ENCODE data around the gene DCST2. TPM values are rescaled to one million over a fixed set of nuclear protein-coding genes. Genes with fewer than 3 reads are reported as not detected.
A peak's percentile ranks its signal among the peaks of the same experiment; 100 is the strongest.

DCST2 gene
- total and polyA plus RNA-seq, 2 of the 8 experiments (the other 6 are each of a cell fraction or from before 2014, with no cell fraction given), result 0.43 to 2.1 TPM

GRCh38 chr1:155011437-155012025 lies 22.1 kb downstream of the DCST2 start:
- Histone ChIP-seq H3K14ac (ENCODE audit: insufficient read length) (no peak overlapping the region), H3K27ac (ENCODE audit: low read depth, low read length) (no peak overlapping the region), H3K79me2 (ENCODE audit: control insufficient read depth in 1 of 2, insufficient read depth in 2 of 2, low read length in 2 of 2) (peaks cover 0 to 33% of the 10 kb centered on the region in 2 experiments; a peak in 3 of 4 replicates), H2BK5ac (ENCODE audit: low read depth, low read length) (0 out of 2 replicates have a peak overlapping the region, but pooled peaks have one; percentile 87), H2BK120ac (replicated peaks; ENCODE audit: low read depth, low read length) (peak overlapping the region; percentile 33), H3K18ac (ENCODE audit: extremely low read depth, low read length) (peak overlapping the region; percentile 87; the same call in 1 of the 2 replicates), H2AK5ac (ENCODE audit: low read depth, low read length) (0 out of 2 replicates have a peak overlapping the region, but pooled peaks have one; percentile 33), H3K9me3 (ENCODE audit: insufficient read depth in 2 of 2, low read depth in 1 of 2, low read length in 1 of 2) (no peaks in the 10 kb centered on the region), H2BK20ac (ENCODE audit: low read length) (no peak overlapping the region), H4K20me1 (replicated peaks in 1 of 2; ENCODE audit: control insufficient read depth in 1 of 2, insufficient read depth in 2 of 2, low read length in 2 of 2) (peaks cover 0 to 9% of the 10 kb centered on the region in 2 experiments), H3K36me3 (ENCODE audit: control insufficient read depth in 2 of 4, insufficient read depth in 4 of 4, low read length in 3 of 4) (peaks cover 0 to 25% (median 13%) of the 10 kb centered on the region in 4 experiments; a peak in 4 of 8 replicates), H4K91ac (replicated peaks; ENCODE audit: insufficient read length, low read length) (peak overlapping the region; percentile 34), H3K4ac (replicated peaks; ENCODE audit: insufficient read length, low read depth, low read length) (no peak overlapping the region), H3K23me2 (ENCODE audit: low read depth, low read length) (no peaks in the 10 kb centered on the region; the same call in 1 of the 2 replicates), H2BK12ac (ENCODE audit: low read depth, low read length) (peak overlapping the region; percentile 94; the same call in 1 of the 2 replicates), H3K4me1 (replicated peaks in 1 of 4; ENCODE audit: control insufficient read depth in 3 of 4, insufficient read depth in 4 of 4, low read length in 3 of 4) (peaks cover 8 to 47% (median 34%) of the 10 kb centered on the region in 4 experiments), H3K4me3 (ENCODE audit: extremely low read depth in 1 of 4, insufficient read depth in 2 of 4, low read depth in 3 of 4, low read length in 4 of 4) (no peak overlapping the region), H4K8ac (ENCODE audit: extremely low read depth, insufficient read depth, low read length) (peak overlapping the region; percentile 15; the same call in 1 of the 2 replicates), H2AFZ (ENCODE audit: low read length) (no peak overlapping the region), H3K27me3 (replicated peaks in 1 of 4; ENCODE audit: control insufficient read depth in 3 of 4, extremely low read depth in 1 of 4, insufficient read depth in 3 of 4, low read length in 3 of 4) (no peaks in the 10 kb centered on the region), H4K5ac (ENCODE audit: insufficient read length, low read depth, low read length) (peak overlapping the region; percentile 53), H3K79me1 (ENCODE audit: low read depth, low read length) (peaks cover 15% of the 10 kb centered on the region), H3K23ac (ENCODE audit: insufficient read length) (no peak overlapping the region), H2BK15ac (ENCODE audit: low read length) (peak overlapping the region; percentile 53; the same call in 1 of the 2 replicates), H3K4me2 (ENCODE audit: insufficient read depth in 1 of 2, low read depth in 2 of 2, low read length in 2 of 2) (peak overlapping the region; percentile 50 to 61; a peak in 2 of 4 replicates), H3K56ac (replicated peaks; ENCODE audit: insufficient read length, low read depth, low read length) (no peak overlapping the region), H3K9ac (replicated peaks in 1 of 4; ENCODE audit: extremely low read depth in 1 of 4, low read depth in 3 of 4, low read length in 3 of 4) (no peak overlapping the region)
- POLR2A ChIA-PET (ENCODE audit: partially characterized antibody), result interaction anchor here (0.6 to 14.8 kb wide), 10 partner anchors 6 to 69 kb away, joined by 3 to 128 read pairs (median 6); partner anchors contain the start of genes CKS1B, FLAD1, LENEP and SHC1
- FAIRE-seq, result no peak
- DNase-seq (ENCODE audit: low read depth in 1 of 2, low spot score in 2 of 2), result no peak
- CTCF ChIA-PET (ENCODE audit: partially characterized antibody), result interaction anchor here (1.1 to 18.6 kb wide), 4 partner anchors 14 to 105 kb away, joined by 3 to 354 read pairs (median 130); partner anchors contain the start of genes ADAM15, CKS1B, LENEP and ZBTB7B
- WGBS, 2 experiments (ENCODE audit: extremely low coverage in 1 of 2, insufficient coverage in 1 of 2, insufficient read length in 1 of 2, insufficient replicate concordance in 2 of 2, low coverage in 1 of 2, low lambda C conversion rate in 2 of 2, missing lambda C conversion rate in 1 of 2), result 93% methylated on average over 3 of the region's 6 CpGs; no CpG with 5 or more reads in 1 of the 2 experiments
- TF ChIP-seq CEBPB (IDR thresholded peaks at IDR 0.05; ENCODE audit: low read depth, low read length), result no peak
- no peak for TF ChIP-seq PHF8 (conservative IDR thresholded peaks at IDR 0.05; ENCODE audit: low read depth, low read length)
- TF ChIP-seq SP1 (IDR thresholded peaks at IDR 0.05; ENCODE audit: low read depth, low read length), result no peak
- no peak for TF ChIP-seq CBX8 (IDR thresholded peaks at IDR 0.05; ENCODE audit: borderline replicate concordance, low read depth, low read length)
- no peak for TF ChIP-seq CTCF (IDR thresholded peaks at IDR 0.05; ENCODE audit: control extremely low read depth in 1 of 3, insufficient read depth in 1 of 3, low read depth in 1 of 3, low read length in 3 of 3)

Measured in H1 (cell line).